Panc1 (cell line): Measurements from ENCODE around the gene PRKCZ.

ENCODE experiments used
- CTCF ChIP-seq: fragments of 450-650 bp; IDR thresholded peaks from 2 replicates; pipeline ENCODE4 v1.5.1; 2017; ENCODE audit warnings: mild to moderate bottlenecking
- POLR2AphosphoS5 ChIP-seq: IDR thresholded peaks from 2 replicates; pipeline ENCODE4 v1.6.1; 2012; ENCODE audit warnings: mild to moderate bottlenecking, low read depth, low read length, moderate library complexity
- SIN3A ChIP-seq: IDR thresholded peaks from 2 replicates; pipeline ENCODE4 v1.6.1; 2012; ENCODE audit warnings: low read depth, mild to moderate bottlenecking, low read length, moderate library complexity, borderline replicate concordance; ENCODE audit not compliant: insufficient read depth

GRCh38 chr1:2068951-2069350 lies 18.7 kb downstream of the PRKCZ start:
- TF ChIP-seq CTCF (no peak), POLR2AphosphoS5 (no peak), SIN3A (no peak)
